GM18507 (cell line): ENCODE measurements around the gene APOBEC3G.
A peak's percentile ranks its signal among the peaks of the same experiment; 100 is the strongest.
"Not testable (repeated sequence)": the region's sequence is repeated elsewhere in the genome, so short reads cannot be mapped to it uniquely, and the experiment has no call there.

ENCODE experiments used
- DNase-seq: peaks from one replicate; pipeline ENCODE4 v3.0.0; 2011; ENCODE audit warnings: low read depth; ENCODE audit not compliant: insufficient read length; ENCODE audit errors: extremely low spot score
- FAIRE-seq: peaks from 2 replicates; lab custom pipeline; 2011; peaks lifted over from hg19 to GRCh38; lab: Jason Lieb, UNC

The APOBEC3G gene

DNA sequence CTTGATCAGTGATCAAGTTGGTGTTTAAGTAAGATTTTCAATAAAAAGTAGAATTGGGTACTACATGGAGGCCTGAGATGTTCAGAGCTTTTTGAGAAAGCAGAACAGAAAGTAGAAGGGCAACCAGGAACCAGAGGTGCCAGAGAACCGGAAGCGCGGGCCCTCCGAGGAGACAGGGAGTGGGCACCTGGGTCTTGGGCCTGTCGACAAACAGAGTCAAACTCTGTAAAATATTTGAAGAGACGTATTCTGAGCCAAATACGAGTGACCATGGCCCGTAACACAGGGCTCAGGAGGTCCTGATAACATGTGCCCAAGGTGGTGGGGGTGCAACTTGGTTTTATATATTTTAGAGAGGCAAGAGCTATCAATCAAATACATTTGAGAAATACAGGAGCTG, 13.2 kb upstream of the APOBEC3G start:
- peak; percentile 78 for FAIRE-seq
- not testable (repeated sequence) for DNase-seq

DNA sequence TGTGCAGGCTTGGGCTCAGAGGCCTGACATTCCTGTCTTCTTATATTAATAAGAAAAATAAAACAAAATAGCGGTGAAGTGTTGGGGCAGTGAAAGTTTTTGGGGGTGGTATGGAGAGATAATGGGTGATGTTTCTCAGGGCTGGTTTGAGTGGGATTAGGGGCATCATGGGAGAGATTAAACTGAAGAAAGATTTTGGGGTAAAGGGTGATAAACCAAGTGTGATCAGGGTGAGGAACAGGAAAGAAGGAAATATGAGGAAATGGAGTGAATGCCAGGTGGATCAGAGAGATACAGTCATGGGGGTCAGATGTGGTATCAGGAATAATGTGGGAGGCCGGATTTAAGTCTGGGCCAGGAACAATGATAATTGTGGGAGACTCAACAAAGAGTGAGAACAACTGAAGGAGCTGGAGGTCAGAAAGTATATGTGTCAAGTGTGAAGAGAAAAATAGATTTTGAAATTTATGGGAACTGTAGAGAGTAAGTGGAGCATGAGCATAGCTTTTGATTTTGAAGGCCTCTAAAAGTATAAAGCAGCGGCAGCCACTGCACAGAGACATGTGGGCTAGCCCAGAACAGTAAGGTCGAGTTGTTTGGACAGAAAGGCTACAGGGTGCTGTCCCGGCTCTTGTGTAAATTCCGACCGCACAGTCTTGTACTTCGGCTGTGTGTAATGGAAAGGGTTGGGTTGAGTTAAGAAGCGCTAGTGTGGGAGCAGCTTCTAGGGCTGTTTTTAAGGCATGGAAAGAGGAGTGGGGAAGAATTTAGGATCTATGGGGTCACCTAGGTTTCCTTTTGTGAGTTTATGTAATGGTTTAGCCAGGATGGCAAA, 10.4 kb upstream of the APOBEC3G start:
- FAIRE-seq, result peak; percentile 84
- DNase-seq, result not testable (repeated sequence)

DNA sequence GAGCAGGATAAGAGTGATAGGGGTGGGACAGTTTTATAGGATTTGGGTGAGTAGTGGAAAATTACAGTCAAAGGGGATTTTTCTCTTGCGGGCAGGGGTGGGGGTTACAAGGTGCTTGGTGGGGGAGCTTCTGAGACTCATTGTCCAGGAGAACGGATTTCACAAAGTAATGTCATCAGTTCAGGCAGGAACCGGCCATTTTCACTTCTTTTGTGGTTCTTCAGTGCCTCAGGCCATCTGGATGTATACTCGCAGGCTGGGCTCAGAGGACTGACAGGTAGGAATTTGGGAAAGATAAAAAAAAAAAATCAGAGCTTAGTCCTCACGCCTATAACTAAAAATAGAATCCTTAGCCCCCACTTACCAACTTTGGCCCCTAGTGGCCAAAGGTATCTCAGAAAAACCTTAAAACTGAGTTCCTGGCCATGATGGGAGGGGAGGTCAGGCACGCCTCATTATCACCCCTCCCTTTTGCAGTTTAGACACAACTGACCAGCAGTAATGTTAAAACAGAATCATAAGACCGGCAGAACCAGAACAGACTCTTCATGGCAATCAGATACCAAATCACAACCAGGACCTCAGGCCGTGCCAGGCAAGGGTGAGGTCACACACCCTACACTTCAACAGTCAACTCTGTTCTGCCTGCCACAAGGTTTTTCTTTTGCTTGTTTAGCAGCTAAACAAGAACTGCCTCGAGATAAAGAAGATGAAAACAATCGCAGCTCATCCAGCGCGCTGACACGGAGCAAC, 8.9 kb upstream of the APOBEC3G start:
- no peak for DNase-seq
- FAIRE-seq, result peak; percentile 67

DNA sequence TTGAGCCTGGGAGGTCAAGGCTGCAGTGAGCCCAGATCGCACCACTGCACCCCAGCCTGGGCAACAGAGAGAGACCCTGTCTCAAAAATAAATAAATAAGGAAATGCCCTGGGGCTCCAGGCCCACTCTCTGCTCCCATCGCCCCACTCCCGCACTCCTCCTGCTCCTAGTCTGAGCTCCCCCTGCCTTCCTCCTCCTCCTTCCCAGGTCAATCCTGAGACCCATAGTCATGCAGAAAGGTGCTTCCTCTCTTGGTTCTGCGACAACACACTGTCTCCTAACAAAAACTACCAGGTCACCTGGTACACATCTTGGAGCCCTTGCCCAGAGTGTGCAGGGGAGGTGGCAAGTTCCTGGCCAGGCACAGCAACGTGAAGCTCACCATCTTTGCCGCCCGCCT, 6.9 kb upstream of the APOBEC3G start:
- no peak for DNase-seq
- FAIRE-seq, result no peak

DNA sequence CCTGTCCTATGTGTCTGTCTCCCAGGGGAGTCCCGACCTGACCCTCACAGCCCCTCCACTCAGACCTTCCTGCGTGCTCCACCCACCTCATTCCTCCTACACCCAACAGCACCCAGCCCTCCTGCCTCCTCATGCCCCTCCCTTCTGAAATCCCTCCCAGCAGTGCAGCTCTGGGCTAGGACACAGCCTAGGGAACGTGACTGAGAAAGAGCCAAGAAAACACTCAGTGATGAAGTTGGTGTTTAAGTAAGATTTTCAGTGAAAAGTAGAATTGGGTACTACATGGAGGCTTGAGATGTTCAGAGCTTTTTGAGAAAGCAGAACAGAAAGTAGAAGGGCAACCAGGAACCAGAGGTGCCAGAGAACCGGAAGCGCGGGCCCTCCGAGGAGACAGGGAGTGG, 4.5 kb upstream of the APOBEC3G start:
- DNase-seq, result not testable (repeated sequence)
- FAIRE-seq, result peak; percentile 87

DNA sequence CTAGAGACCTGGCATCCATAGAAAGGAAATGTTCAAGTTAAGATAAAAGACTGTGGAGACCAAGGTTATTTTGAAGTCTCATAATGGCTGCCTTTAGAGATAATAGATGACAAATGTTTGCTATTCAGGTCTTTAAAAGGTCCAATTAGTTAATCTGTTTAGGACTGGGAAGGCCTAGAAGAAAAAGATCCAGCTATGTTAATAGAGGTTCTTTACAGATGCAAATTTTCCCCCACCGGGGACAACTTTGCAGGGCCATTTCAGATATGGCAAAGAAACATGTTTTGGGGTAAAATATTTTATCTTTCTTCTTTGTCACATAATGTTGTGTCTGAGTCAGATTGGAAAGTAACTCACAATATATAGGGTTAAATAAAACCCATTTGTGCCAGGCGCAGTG, 3.1 kb upstream of the APOBEC3G start:
- DNase-seq, result no peak
- FAIRE-seq, result no peak

DNA sequence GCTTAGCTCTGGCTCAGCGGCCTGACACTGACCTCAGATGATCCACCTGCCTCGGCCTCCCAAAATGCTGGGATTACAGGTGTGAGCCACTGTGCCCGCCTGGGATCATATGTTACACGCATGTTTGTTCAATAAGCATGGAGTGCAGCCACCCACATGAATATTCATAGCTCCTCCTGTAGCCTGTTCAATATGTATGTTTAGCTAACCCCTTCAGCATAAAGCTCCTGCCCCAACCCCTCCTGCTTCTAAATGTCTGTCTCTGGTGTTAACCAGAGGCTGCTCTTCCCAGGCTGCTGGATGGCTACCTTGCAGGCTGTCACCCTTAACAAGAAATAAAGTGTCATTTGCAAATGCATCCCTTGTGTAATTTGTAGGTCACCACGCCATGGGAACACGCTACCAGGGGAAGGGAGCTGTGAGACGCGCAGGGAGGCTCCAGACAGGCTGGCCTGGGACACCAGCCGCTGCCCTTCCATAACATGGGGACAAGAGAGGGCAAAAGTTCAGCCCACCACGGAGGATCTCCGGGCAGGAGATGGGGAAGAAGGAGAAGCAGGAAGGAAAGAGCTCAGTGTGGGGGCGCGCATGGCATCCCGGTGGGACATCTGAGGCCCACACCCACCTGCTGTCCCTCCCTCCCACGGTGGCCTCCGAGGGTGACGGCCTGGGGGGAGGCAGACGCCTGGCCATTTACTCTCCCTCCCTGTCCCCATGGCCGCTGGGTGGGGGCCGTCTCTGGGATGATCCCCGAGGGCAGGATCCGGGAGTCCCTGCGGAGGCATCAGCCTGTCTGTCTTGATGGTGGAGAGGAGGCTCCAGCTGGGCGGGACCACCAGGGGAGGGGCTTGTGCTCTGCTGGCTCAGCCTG, 685 bp upstream of the APOBEC3G start:
- peak; percentile 63 for FAIRE-seq
- not testable (repeated sequence) for DNase-seq

DNA sequence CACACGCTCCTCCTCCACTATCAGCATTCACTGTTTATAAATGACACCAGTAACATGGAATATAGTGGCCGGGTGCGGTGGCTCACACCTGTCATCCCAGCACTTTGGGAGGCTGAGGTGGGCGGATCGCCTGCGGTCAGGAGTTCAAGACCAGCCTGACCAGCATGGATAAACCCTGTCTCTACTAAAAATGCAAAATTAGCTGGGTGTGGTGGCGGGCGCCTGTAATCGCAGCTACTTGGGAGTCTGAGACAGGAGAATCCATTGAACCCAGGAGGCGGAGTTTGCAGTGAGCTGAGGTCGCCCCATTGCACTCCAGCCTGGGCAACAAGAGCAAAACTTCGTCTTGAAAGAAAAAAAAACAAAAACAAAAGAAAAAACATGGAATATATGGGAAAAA, 837 bp downstream of the APOBEC3G start:
- DNase-seq, FAIRE-seq: not testable (repeated sequence)

DNA sequence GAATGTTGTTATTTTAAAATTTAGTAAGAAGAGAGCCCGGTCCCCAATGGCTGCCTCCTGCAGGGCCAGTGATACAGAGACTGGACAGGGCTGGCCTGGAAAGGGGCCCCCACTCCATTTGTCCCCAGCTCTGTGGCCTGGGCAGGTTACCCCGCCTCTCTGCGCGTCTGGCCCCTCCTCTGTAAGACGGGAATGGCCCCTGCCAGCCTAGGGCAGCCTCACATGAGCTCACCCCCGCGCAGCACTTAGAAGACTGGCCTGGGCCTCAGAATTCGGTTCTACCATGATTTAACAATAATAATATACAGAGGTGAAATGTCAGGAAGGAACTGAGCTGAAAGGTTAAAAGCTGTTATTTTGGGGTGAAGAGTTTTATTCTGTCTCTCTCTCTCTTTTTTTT, 1.3 kb downstream of the APOBEC3G start:
- FAIRE-seq, result no peak
- DNase-seq, result no peak

DNA sequence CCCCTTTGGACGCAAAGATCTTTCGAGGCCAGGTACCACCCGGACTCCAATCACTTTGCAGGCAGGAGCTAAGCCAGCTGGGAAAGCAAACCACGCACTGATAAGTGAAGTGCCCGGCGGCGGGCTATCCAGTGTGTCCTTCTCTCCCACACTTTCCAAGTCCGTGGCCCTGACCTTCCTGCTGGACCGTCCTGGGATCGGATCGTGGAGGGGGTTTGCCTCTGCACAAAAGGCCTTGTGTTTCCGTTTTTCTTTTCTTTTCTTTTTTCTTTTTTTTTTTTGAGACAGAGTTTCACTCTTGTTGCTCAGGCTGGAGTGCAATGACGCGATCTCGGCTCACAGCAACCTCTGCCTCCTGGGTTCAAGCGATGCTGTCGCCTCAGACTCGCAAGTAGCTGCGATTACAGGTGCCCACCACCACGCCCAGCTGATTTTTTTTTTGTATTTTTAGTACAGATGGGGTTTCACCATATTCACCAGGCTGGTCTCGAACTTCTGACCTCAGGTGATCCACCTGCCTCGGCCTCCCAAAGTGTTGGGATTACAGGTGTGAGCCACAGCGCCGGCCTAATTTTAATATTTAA, 2.1 kb downstream of the APOBEC3G start:
- FAIRE-seq, DNase-seq: not testable (repeated sequence)

DNA sequence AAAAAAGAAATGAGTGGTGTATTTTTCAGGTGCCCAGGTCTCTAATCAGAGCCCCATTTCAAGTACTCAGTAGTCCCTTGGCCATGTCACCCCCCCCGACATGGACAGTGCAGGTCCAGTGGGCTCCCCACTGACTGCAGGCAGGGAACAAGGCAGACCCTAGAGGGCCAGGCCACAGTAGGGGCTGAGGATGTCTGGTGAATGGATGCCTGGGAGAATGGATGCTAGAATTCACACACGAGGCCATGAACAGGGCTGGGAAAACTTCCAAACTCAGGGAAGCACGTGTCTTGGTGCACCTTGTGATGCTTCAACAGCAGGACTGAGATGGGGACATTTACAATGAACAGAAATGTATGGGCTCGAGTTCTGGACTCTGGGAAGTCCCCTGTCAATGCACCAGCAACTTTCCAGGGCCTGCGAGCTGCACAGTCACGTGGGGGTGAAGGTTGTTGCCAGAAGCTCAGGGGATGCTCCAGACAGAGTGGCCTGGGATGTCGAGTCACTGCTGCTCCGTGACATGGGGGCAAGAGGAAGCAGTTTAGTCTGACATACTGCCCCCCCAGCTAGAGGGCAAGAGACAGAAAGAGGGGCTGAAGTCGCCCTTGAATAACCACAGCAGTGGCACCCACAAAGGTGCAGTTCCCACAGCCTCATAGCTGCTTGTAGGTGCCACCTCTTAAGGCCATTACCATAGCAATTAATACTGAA, 3.1 kb downstream of the APOBEC3G start:
- DNase-seq, result no peak

DNA sequence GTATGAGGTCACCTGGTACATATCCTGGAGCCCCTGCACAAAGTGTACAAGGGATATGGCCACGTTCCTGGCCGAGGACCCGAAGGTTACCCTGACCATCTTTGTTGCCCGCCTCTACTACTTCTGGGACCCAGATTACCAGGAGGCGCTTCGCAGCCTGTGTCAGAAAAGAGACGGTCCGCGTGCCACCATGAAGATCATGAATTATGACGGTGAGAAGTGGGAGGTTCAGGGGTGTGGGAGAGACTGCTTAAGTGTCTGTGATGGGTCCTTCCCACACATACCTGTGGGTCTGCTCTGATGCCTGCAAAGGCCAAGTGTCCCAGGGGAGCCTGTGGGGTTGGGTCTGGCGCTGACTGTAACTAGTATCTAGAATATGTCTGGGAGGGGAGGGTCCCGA, 3.9 kb downstream of the APOBEC3G start:
- FAIRE-seq, result no peak

More for the DNA sequence above, 3.1 kb downstream of the APOBEC3G start:
- FAIRE-seq, result peak; percentile 83

DNA sequence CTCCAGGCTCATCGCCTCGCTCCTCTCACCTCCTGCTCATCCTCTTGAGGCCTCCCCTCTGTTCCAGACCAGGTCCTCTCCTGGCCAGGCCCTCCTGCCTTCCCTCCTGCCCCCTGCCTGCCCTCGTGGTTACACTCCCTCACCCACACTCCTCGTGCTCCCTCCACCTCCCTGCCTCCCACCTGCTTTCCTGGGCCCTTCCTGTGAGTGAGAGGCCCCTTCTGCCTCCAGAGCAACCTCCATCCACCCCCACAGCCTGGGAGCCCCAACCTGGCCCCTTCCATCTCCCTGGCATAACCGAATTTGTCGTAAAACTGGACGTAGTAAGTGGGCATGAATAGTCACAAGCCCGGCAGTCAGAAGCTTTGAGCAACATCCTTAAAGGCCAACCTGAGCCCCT, 4.5 kb downstream of the APOBEC3G start:
- FAIRE-seq (no peak), DNase-seq (no peak)

More for the DNA sequence above, 3.9 kb downstream of the APOBEC3G start:
- DNase-seq, result no peak

DNA sequence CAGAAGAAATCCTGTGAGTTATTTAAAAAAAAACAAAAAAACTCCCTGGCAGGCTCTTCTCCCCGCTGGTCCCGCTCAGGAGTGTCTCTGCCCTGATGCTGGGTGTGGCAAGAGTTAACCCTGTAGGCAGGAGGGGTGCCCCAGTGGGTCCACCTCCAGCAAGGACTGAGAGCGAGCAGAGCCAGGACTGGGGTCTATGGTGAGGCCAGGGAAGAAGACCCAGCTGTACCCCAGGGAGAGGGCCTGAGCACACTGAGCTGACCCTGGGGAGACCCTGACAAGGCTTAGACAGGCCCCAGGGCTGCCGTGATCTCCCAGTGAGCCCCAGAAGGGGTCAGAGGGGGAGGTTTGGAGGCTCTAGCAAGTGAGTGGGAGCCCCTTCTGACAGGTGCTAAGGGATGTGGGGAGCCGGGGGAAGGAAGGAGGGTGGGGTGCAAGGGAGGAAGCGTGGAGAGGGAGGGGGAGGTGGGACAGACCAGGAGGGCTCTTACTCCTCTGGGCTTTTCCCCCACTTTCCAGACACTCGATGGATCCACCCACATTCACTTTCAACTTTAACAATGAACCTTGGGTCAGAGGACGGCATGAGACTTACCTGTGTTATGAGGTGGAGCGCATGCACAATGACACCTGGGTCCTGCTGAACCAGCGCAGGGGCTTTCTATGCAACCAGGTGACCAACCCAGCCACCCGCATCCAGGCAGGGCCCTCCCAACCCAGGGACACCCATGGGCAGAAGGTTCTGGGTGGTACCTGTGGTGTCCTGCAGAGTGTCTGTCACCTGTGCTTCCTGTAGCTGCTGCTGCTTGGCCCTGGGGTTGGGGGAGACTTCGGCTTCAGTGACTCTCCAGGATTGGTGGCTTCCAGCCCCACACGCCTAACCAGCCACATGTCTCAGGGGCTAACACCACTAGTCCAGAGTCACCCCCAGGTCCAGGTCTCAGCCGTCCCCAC, 6.4 kb downstream of the APOBEC3G start:
- FAIRE-seq (no peak), DNase-seq (no peak)

DNA sequence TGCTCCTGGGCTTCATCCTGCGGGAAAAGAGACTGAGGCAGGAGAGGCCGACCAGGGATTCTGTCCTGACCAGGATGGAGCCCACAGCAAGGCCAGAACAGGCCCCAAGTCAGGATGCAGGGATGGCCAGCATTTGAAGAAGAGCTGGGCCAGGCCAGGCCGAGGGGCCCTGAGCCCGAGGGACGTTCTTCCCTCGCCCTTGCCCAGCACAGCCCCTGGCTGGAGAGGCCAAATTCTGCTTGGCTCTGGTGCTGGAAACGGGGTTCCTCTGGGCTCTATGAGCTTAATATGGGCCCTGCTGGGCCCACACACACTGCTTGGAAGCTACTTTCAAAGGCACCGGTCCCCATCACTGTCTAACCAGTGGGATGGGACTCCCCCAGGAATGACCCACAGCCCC, 7.6 kb downstream of the APOBEC3G start:
- DNase-seq (no peak), FAIRE-seq (no peak)

DNA sequence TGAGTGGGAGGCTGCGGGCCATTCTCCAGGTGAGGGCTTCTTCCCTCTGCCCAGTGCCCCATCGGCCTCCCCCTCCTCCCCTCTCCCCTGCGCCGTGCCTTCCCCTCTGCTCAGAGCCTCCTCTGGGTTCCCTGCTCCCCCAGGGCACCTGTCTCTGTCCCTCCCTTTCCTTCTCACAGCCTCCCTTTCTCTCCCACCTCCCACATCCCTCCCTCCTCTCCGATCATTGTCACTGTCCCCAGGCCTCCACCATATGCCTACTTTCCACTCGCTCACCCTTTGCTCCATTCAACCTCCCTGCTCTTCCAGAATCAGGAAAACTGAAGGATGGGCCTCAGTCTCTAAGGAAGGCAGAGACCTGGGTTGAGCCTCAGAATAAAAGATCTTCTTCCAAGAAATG, 10.0 kb downstream of the APOBEC3G start:
- FAIRE-seq, result no peak
- no peak for DNase-seq

DNA sequence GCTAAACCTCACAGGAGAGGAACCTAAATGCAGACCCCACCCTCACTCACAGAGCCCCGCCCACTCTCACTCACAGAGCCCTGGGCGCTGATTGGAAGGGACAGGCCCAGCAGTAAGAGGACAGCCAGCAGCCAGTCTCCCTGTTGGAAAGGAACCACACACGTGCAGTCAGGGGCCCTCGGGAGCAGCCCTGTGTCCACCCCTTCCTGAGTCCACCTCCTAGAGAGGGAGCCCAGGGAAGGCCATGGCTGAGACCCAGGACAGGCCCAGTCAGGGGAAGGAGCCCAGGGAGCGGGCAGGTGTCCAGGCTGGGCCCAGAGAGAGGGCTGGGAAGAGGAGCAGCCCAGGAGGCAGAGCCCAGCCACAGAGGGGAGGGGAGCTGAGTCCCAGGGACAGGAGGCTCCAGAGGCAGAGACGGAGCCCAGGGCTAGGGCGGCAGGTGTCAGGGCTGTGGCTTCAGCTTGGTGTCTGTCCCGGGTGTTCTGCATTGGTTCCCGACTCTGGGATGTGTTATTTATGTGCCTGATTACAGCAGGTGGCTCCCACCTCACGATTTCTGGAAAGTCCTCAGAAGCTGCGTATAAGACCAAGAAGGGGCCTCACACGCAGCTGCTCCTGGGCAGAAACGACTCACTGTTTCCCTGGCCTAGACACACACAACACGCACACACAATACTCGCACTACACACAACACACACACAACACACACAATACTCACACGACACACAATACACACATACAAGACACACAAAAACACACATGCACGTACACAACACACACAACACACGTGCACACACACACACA, 11.0 kb downstream of the APOBEC3G start:
- DNase-seq (no peak), FAIRE-seq (peak; percentile 41)
